ENCODE results near the gene EPHA5.

DNA sequence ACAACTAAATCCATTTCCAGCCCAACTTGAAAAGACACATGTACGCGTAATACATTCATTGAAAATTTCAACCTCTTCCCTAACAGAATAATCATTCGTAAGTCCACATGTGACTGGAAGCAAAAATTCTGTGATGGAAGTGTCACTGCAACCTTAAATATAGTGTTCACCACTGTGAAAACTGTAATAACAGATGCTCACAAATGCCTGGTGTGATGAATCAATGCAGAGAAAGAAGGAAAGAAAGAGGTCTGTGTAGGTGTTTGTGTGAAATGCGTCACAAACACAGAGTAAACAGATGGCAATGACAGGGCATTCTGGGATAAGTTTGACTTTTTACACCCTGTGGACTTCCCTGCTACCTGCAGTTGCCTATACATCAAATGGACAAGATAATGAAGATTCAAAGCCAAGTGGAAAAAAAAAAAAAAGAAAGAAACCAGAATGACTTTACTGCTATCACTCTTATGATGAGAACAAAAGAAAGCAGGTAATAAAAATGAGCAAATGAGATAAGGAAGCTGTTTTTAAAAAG is 123.3 kb downstream of the EPHA5 start:
- TF ChIP-seq, protein P1, sequence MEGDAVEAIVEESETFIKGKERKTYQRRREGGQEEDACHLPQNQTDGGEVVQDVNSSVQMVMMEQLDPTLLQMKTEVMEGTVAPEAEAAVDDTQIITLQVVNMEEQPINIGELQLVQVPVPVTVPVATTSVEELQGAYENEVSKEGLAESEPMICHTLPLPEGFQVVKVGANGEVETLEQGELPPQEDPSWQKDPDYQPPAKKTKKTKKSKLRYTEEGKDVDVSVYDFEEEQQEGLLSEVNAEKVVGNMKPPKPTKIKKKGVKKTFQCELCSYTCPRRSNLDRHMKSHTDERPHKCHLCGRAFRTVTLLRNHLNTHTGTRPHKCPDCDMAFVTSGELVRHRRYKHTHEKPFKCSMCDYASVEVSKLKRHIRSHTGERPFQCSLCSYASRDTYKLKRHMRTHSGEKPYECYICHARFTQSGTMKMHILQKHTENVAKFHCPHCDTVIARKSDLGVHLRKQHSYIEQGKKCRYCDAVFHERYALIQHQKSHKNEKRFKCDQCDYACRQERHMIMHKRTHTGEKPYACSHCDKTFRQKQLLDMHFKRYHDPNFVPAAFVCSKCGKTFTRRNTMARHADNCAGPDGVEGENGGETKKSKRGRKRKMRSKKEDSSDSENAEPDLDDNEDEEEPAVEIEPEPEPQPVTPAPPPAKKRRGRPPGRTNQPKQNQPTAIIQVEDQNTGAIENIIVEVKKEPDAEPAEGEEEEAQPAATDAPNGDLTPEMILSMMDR (IDR thresholded peaks at IDR 0.05 in 2 of 3, conservative IDR thresholded peaks at IDR 0.05 in 1 of 3; ENCODE audit: borderline replicate concordance in 1 of 3, insufficient read depth in 1 of 3, low read depth in 2 of 3, low read length in 2 of 3): no peak
- TF ChIP-seq ZFX (IDR thresholded peaks at IDR 0.05): no peak
- TF ChIP-seq POLR2A (IDR thresholded peaks at IDR 0.05; ENCODE audit: borderline replicate concordance, extremely low read depth, insufficient read depth, insufficient read length): no peak
- no peak for TF ChIP-seq ZNF274 (IDR thresholded peaks at IDR 0.05; ENCODE audit: low read depth, low read length)
- TF ChIP-seq, protein P2, sequence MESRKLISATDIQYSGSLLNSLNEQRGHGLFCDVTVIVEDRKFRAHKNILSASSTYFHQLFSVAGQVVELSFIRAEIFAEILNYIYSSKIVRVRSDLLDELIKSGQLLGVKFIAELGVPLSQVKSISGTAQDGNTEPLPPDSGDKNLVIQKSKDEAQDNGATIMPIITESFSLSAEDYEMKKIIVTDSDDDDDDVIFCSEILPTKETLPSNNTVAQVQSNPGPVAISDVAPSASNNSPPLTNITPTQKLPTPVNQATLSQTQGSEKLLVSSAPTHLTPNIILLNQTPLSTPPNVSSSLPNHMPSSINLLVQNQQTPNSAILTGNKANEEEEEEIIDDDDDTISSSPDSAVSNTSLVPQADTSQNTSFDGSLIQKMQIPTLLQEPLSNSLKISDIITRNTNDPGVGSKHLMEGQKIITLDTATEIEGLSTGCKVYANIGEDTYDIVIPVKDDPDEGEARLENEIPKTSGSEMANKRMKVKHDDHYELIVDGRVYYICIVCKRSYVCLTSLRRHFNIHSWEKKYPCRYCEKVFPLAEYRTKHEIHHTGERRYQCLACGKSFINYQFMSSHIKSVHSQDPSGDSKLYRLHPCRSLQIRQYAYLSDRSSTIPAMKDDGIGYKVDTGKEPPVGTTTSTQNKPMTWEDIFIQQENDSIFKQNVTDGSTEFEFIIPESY (IDR thresholded peaks at IDR 0.05; ENCODE audit: extremely low read depth, insufficient replicate concordance, low read length): no peak
- no peak for TF ChIP-seq POLR2AphosphoS5 (IDR thresholded peaks at IDR 0.05; ENCODE audit: low read depth, low read length)
- TF ChIP-seq, protein P3, sequence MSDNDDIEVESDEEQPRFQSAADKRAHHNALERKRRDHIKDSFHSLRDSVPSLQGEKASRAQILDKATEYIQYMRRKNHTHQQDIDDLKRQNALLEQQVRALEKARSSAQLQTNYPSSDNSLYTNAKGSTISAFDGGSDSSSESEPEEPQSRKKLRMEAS (IDR thresholded peaks at IDR 0.05): no peak
- TF ChIP-seq, protein P4, sequence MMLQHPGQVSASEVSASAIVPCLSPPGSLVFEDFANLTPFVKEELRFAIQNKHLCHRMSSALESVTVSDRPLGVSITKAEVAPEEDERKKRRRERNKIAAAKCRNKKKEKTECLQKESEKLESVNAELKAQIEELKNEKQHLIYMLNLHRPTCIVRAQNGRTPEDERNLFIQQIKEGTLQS (IDR thresholded peaks at IDR 0.05): no peak
- TF ChIP-seq EGR1 (IDR thresholded peaks at IDR 0.05; ENCODE audit: low read depth): no peak
- TF ChIP-seq SP1 (IDR thresholded peaks at IDR 0.05; ENCODE audit: low read depth): no peak
- TF ChIP-seq CEBPB (IDR thresholded peaks at IDR 0.05; ENCODE audit: low read depth): no peak
- TF ChIP-seq JUND (IDR thresholded peaks at IDR 0.05): no peak
- TF ChIP-seq YY1 (IDR thresholded peaks at IDR 0.05; ENCODE audit: extremely low read depth, insufficient replicate concordance, low read depth, low read length): no peak

Measured in HCT116 (cell line).